ENCODE measurements around the gene CARNS1.
"Not testable (repeated sequence)": the region's sequence is repeated elsewhere in the genome, so short reads cannot be mapped to it uniquely, and the experiment has no call there.

The CARNS1 gene

DNA sequence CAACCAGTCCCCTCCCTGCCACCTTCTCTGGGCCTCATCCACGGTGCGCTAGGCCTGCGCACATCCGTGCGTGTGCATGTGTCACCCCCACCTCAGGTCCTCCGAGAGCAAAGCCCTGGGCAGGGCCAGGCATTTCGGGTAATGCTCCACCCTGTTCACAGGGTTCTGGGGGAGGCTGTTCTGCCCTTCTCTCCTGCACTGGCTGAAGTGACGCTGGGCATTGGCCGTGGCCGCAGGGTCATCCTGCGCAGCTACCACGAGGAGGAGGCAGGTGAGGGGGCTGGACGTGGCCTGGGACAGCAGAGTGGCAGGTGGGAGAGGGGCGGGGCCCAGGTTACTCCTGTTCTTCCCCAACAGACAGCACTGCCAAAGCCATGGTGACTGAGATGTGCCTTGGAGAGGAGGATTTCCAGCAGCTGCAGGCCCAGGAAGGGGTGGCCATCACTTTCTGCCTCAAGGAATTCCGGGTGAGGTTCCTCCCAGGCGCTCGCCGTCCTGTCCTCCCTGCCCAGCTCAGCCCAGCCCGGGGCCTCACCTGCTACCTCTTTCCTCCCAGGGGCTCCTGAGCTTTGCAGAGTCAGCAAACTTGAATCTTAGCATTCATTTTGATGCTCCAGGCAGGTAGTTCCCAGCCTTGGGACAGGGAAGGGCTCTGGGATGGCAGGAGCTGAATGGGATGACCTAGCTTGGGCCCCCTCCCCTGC lies 19.8 kb upstream of the CARNS1 start:
- no peak for DNase-seq (ENCODE audit: insufficient read length, low spot score)
- no peak for FAIRE-seq

GRCh38 chr11:67396259-67396581 lies 19.3 kb upstream of the CARNS1 start:
- FAIRE-seq (no peak), DNase-seq (ENCODE audit: insufficient read length, low spot score) (no peak)

DNA sequence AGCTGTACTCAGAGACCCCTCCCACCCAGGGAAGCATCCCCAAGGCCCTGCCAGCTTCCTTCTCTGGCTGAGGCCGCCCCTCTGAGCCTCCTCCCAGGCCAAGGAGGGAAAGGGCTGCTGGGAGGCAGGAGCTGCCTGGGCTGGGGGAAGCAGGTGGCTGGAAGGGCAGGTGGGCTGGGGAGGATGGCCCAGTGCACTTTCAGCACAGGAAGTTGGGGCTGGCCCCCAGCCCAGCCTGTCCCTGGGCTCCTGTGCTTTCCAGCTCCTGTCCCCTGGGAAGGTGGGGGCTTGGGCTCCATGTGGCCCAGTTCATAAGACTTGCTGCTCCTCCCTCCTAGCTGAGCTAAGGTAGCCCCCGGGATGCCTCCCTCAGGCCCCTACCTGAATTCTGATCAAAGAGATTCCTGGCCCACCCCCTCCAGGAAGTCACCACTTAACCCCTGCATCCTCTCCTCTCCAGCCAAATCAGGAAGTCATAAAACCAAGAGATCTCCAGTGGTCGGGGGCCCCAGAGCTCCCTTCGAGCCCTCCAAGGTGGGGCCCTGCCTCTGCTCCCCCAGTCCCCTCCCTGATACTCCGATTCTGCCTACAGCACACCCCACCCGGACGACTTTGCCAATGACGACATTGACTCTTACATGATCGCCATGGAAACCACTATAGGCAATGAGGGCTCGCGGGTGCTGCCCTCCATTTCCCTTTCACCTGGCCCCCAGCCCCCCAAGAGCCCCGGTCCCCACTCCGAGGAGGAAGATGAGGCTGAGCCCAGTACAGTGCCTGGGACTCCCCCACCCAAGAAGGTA lies 18.7 kb upstream of the CARNS1 start:
- FAIRE-seq = no peak

DNA sequence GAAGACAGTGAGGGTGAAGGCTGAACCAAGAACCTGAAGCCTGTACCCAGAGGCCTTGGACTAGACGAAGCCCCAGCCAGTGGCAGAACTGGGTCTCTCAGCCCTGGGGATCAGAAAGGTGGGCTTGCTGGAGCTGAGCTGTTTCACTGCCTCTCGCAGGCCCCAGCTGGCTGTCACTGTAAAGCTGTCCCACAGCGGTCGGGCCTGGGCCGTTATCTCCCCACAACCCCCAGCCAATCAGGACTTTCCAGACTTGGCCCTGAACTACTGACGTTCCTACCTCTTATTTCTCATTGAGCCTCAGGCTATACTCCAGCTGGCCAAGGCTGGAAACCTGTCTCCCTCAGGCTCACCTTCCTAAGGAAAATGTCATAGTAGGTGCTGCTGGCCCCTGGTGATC lies 17.9 kb upstream of the CARNS1 start:
- FAIRE-seq (no peak), DNase-seq (ENCODE audit: insufficient read length, low spot score) (no peak)

More for the DNA sequence above, 18.7 kb upstream of the CARNS1 start:
- DNase-seq (ENCODE audit: insufficient read length, low spot score) = no peak

GRCh38 chr11:67397986-67398660 lies 17.4 kb upstream of the CARNS1 start:
- FAIRE-seq (no peak), DNase-seq (ENCODE audit: insufficient read length, low spot score) (no peak)

DNA sequence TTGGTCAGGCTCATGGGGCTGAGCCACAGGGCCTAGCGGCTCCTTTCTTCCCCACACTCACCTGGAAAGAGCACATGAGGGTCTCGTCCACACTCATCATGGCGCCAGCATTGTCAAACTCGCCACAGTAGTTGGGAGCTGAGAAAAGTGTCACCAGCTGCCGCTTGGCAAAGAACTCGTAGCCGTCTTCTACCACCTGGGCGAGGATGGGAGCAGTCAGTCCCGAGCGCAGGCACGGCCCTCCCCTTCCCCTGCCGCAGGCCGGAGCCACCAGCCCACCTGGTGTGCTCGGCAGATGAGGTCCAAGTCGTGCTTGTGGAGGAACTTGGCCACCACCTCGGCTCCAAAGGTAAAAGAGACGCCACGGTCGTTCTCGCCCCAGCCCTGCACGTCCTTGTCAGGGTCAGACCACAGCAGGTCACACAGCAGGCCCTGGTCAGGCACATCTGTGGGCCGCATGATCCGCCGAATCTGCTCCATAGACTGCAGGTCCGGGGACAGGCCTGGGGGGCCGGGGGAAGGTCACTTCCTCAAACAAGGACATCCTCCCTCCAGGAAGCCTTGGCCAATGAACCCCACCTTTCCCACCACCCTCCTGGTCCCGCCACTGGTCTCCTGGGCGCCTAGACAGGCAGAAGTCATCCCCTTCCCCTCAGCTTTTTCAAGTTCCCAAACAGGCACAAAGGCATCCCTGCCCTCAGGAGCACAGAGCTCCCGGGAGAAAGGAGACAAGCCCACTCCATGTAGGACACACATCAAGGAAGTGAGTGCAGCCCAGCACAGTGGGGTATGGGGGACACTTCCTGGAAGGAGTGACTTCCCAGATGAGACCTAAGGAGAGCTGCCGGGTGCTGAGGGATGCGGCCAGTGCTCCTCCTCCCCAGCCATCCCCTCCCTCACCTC lies 16.6 kb upstream of the CARNS1 start:
- DNase-seq (ENCODE audit: insufficient read length, low spot score) (no peak), FAIRE-seq (no peak)

DNA sequence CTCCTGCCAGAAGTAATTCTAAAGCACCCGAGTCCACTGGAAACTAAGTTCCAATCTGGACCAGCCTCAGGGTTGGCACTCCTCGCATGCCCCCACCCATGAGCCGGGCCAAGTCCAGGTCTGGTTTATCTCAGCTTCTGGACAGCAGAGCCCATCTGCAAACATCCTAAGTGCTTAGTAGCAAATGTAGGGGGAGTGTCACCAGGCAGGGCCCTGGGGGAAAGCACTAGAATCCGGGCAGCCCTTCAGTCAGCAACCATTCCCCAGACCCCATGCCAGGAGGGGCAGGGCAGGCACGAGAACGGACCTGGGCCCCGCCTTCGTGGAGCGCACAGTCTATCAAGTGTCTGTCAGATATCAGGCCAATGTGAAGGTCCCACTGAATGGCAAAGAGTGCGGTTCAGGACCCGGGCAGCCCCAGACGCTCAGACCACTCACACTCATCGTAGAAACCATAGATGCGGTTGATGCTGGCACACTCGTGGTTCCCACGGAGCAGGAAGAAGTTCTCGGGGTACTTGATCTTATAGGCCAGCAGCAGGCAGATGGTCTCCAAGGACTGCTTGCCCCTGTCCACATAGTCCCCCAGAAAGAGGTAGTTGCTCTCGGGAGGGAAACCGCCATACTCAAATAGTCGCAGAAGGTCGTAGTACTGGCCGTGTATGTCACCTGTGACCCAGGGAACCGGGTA lies 15.1 kb upstream of the CARNS1 start:
- FAIRE-seq = peak; percentile 72
- DNase-seq (ENCODE audit: insufficient read length, low spot score) = no peak

DNA sequence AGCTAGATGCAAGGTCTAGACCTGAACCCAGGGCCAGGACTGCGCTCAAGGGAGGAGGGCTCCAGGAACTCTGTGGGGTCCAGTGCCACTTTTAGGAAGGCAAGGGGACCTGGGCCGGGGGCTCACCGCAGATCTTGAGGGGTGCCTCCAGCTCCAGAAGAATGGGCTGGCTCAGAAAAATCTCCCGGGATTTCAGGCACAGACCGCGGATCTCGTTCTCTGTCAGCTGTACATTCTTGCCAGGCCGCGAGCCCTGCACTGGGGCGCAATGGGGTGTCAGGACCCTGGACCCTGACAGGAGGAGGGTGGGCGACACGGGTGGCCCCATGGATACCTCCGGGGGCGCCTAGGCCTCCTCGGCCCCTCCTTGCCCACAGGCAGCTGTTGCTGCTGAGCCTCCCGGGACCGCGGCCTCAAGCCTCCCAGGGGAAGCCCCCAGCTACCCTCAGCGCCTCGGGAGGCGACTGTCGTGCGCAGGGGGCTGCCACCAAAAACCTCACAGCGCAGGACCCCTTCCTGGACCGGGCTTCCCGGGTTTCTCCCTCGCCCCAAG lies 14.5 kb upstream of the CARNS1 start:
- no peak for FAIRE-seq
- DNase-seq (ENCODE audit: insufficient read length, low spot score) = no peak

DNA sequence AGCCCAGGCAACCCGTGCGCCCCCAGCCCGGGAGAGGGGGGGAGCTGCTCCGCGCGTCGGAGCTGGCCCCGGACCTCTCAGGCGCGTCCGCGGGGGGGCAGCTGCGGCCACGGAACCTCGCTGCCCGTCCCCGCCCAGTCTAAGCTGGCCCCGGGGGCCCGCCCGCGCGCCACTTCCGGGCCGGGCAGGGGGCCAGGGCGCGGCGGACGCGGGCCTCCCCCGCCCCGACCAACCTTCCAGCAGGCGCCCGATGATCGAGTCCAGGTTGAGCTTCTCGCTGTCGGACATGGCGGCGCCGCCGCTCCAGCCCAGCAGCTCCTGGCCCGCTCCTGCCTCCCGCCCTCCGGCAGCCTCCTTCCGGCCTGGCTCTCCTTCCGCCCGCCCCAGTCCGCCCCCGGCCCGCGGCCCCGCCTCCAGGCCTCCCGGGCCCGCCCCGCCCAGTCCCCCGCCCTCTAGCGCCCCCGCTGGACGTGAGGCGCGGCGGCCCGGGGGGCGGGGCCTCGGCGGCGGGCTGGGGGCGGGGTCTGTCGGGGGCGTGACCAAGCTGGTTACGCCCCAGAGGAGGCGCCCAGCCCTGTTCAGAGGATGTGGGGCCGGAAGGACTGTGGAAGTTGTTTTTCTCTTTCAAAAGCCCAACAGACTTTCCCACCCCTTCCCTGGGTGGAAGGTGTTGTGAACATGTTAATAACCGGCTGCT lies 13.8 kb upstream of the CARNS1 start, which contains the start of gene PPP1CA:
PPP1CA (minus strand) TSS at position 364 of the 697 bp plus-strand sequence; CDS start at position 288, 76 bp downstream.
- peak; percentile 98 for FAIRE-seq
- peak; percentile 97 for DNase-seq (ENCODE audit: insufficient read length, low spot score)

- DNase-seq (ENCODE audit: insufficient read length, low spot score); FAIRE-seq: not testable (repeated sequence)
These were observed 13.2 kb upstream of the CARNS1 start for GRCh38 chr11:67402192-67402839.

DNA sequence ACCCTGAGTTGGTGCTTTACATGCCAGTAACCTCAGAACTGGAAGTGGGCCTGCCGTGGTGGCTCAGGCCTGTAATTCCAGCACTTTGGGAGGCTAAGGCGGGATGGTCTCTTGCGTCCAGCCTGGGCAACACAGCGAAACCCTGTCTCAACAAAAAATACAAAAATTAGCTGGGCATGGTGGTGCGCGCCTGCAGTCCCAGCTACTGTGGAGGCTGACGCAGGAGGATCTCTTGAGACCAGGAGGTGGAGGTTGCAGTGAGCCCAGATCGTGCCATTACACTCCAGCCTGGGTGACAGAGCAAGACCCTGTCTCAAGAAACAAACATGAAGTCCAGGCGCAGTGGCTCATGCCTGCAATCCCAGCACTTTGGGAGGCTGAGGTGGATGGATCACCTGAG lies 12.4 kb upstream of the CARNS1 start:
- DNase-seq (ENCODE audit: insufficient read length, low spot score); FAIRE-seq: not testable (repeated sequence)

DNA sequence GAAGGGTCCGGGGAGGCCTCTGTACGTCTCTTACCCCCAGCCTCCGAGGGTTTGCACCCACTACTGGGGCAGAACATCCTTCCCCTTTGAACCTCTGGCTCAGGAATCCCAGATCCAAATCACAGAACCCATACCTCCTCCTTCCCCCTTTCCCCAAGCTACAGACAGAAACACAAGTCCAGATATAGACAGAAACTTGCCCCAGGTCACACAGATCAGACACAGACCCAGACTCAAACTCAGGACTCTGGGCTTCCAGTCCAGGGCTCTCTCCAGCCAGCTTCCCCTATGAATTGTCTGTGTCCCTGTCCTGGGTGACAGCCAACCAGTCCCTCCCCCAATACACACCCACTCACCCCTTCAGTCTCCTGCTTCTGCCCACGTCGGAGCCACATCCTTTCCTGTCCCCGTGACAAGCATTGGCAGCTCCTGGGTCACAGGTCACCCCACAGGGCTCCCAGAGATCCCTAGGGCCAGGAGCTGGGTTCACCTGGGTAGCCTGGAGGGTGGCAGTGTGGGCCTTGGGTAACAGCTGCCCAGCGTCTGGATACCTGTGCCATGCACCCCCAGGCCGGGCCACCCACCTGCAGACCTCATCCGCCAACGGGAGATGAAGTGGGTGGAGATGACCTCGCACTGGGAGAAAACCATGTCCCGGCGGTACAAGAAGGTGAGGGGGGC lies 10.8 kb upstream of the CARNS1 start:
- no peak for DNase-seq (ENCODE audit: insufficient read length, low spot score)
- FAIRE-seq = no peak

DNA sequence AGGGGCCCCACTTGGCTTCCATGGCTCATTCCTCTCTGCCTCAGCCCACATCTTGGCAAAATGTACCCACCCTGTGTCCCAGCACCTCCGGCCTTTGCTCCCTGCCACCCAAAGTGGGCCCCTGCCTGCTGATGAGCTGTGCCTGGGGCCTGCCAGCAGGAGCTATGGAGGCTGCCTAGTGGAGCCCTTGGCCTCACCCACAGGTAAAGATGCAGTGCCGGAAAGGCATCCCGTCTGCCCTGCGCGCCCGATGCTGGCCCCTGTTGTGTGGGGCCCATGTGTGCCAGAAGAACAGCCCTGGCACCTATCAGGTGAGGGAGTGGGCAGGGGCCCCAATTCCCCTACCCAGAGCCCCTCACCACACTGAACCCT lies 10.3 kb upstream of the CARNS1 start:
- no peak for FAIRE-seq
- DNase-seq (ENCODE audit: insufficient read length, low spot score) = no peak

GRCh38 chr11:67405688-67406339 lies 9.7 kb upstream of the CARNS1 start:
- DNase-seq (ENCODE audit: insufficient read length, low spot score) = no peak
- no peak for FAIRE-seq

GRCh38 chr11:67406420-67406968 lies 9.0 kb upstream of the CARNS1 start:
- FAIRE-seq = peak; percentile 77
- no peak for DNase-seq (ENCODE audit: insufficient read length, low spot score)

- FAIRE-seq = peak; percentile 20
- no peak for DNase-seq (ENCODE audit: insufficient read length, low spot score)
These were observed 8.3 kb upstream of the CARNS1 start for GRCh38 chr11:67406969-67407687.
